ENCODE data around the gene CCDC106.
A peak's percentile ranks its signal among the peaks of the same experiment; 100 is the strongest.

CCDC106 gene

GRCh38 chr19:55636723-55637122 lies 11.3 kb upstream of the CCDC106 start:
- H3K4me3 ChIP-seq (ENCODE audit: low read length): peak overlapping the region; percentile 100
- no peak for TF ChIP-seq CTCF (conservative IDR thresholded peaks at IDR 0.05; ENCODE audit: low read length)
- DNase-seq (ENCODE audit: low read depth): no peak

GRCh38 chr19:55637534-55637933 lies 10.5 kb upstream of the CCDC106 start:
- H3K4me3 ChIP-seq (ENCODE audit: low read length): no peak overlapping the region
- no peak for TF ChIP-seq CTCF (conservative IDR thresholded peaks at IDR 0.05; ENCODE audit: low read length)
- no peak for DNase-seq (ENCODE audit: low read depth)

- TF ChIP-seq CTCF (conservative IDR thresholded peaks at IDR 0.05; ENCODE audit: low read length): peak; percentile 49
- peak; percentile 37 for DNase-seq (ENCODE audit: low read depth)
- no peak overlapping the region for H3K4me3 ChIP-seq (ENCODE audit: low read length)
These were observed 9.1 kb upstream of the CCDC106 start for GRCh38 chr19:55638864-55639359.

GRCh38 chr19:55640043-55640576 lies 7.9 kb upstream of the CCDC106 start:
- TF ChIP-seq CTCF (conservative IDR thresholded peaks at IDR 0.05; ENCODE audit: low read length): peak; percentile 46
- peak overlapping the region; percentile 70 for H3K4me3 ChIP-seq (ENCODE audit: low read length)
- peak; percentile 68 for DNase-seq (ENCODE audit: low read depth)

GRCh38 chr19:55640577-55641425 lies 7.2 kb upstream of the CCDC106 start, which contains the start of gene ZNF580:
Gene ZNF580 (plus strand): TSS chr19:55641002. CDS start chr19:55642509, 1,507 bp downstream.
- no peak for TF ChIP-seq CTCF (conservative IDR thresholded peaks at IDR 0.05; ENCODE audit: low read length)
- DNase-seq (ENCODE audit: low read depth): peak; percentile 69

GRCh38 chr19:55641426-55642152 lies 6.4 kb upstream of the CCDC106 start:
- H3K4me3 ChIP-seq (ENCODE audit: low read length): peak overlapping the region; percentile 70
- DNase-seq (ENCODE audit: low read depth): no peak
- no peak for TF ChIP-seq CTCF (conservative IDR thresholded peaks at IDR 0.05; ENCODE audit: low read length)

More at GRCh38 chr19:55640577-55641425, 7.2 kb upstream of the CCDC106 start, which contains the start of gene ZNF580:
- peak within 1 kb of the TSS; percentile 70 for H3K4me3 ChIP-seq (ENCODE audit: low read length)

Measured in AG10803 (cell line).